ENCODE results near the gene AGFG1.
"Not testable (repeated sequence)": the region's sequence is repeated elsewhere in the genome, so short reads cannot be mapped to it uniquely, and the experiment has no call there.

The AGFG1 gene

GRCh38 chr2:227510620-227510958 lies 38.6 kb downstream of the AGFG1 start:
- in situ Hi-C loops (cut with HindIII; ENCODE audit: low sequenced_read_pairs), result no loop called here
- H3K4me3 ChIP-seq (ENCODE audit: low read depth, low read length), result no peak overlapping the region
- no peak for TF ChIP-seq CTCF (IDR thresholded peaks at IDR 0.05; ENCODE audit: low read depth, low read length, missing control alignments)
- no peak for DNase-seq (ENCODE audit: low read depth)

- in situ Hi-C loops (cut with HindIII; ENCODE audit: low sequenced_read_pairs), result no loop called here
- H3K4me3 ChIP-seq (ENCODE audit: low read depth, low read length), result no peak overlapping the region
- no peak for TF ChIP-seq CTCF (IDR thresholded peaks at IDR 0.05; ENCODE audit: low read depth, low read length, missing control alignments)
- no peak for DNase-seq (ENCODE audit: low read depth)
Observed at GRCh38 chr2:227511239-227511930, 39.4 kb downstream of the AGFG1 start.

GRCh38 chr2:227511955-227512354 lies 40.0 kb downstream of the AGFG1 start:
- no peak for DNase-seq (ENCODE audit: low read depth)
- in situ Hi-C loops (cut with HindIII; ENCODE audit: low sequenced_read_pairs), result no loop called here
- H3K4me3 ChIP-seq (ENCODE audit: low read depth, low read length), result no peak overlapping the region
- TF ChIP-seq CTCF (IDR thresholded peaks at IDR 0.05; ENCODE audit: low read depth, low read length, missing control alignments), result no peak

GRCh38 chr2:227513113-227513512 lies 41.2 kb downstream of the AGFG1 start:
- no peak for DNase-seq (ENCODE audit: low read depth)
- no peak for TF ChIP-seq CTCF (IDR thresholded peaks at IDR 0.05; ENCODE audit: low read depth, low read length, missing control alignments)
- H3K4me3 ChIP-seq (ENCODE audit: low read depth, low read length), result no peak overlapping the region
- in situ Hi-C loops (cut with HindIII; ENCODE audit: low sequenced_read_pairs), result no loop called here

- no peak for TF ChIP-seq CTCF (IDR thresholded peaks at IDR 0.05; ENCODE audit: low read depth, low read length, missing control alignments)
- DNase-seq (ENCODE audit: low read depth), result no peak
- in situ Hi-C loops (cut with HindIII; ENCODE audit: low sequenced_read_pairs), result no loop called here
- no peak overlapping the region for H3K4me3 ChIP-seq (ENCODE audit: low read depth, low read length)
Observed at GRCh38 chr2:227515742-227516141, 43.8 kb downstream of the AGFG1 start.

GRCh38 chr2:227517724-227518123 lies 45.8 kb downstream of the AGFG1 start:
- no peak overlapping the region for H3K4me3 ChIP-seq (ENCODE audit: low read depth, low read length)
- no peak for TF ChIP-seq CTCF (IDR thresholded peaks at IDR 0.05; ENCODE audit: low read depth, low read length, missing control alignments)
- in situ Hi-C loops (cut with HindIII; ENCODE audit: low sequenced_read_pairs), result no loop called here
- DNase-seq (ENCODE audit: low read depth), result no peak

GRCh38 chr2:227518278-227518865 lies 46.4 kb downstream of the AGFG1 start:
- DNase-seq (ENCODE audit: low read depth); H3K4me3 ChIP-seq (ENCODE audit: low read depth, low read length); in situ Hi-C loops (cut with HindIII; ENCODE audit: low sequenced_read_pairs): not testable (repeated sequence)

GRCh38 chr2:227521178-227521577 lies 49.2 kb downstream of the AGFG1 start:
- DNase-seq (ENCODE audit: low read depth); in situ Hi-C loops (cut with HindIII; ENCODE audit: low sequenced_read_pairs); H3K4me3 ChIP-seq (ENCODE audit: low read depth, low read length): not testable (repeated sequence)

Data from astrocyte of the cerebellum (primary cell).